ENCODE measurements around the gene CRYBB1.
"Not testable (repeated sequence)": the region's sequence is repeated elsewhere in the genome, so short reads cannot be mapped to it uniquely, and the experiment has no call there.

The CRYBB1 gene

DNA sequence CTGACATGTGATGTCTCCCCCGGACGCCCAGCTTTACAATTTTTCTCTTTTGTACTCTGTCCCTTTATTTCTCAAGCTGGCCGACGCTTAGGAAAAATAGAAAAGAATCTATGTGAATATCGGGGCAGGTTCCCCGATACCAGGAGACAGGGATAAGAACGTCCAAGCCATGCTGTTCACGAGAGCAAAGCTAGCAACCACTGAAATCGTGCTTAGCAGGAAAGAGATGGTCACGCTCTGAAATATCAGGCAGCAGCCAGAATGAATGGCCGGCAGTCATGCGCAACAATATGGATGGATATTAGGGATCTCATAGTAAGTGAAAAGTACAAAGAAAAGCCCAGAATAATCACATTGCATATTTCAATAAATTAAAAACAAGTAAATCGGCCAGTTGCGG is 3.5 kb downstream of the CRYBB1 start:
- H3K27ac ChIP-seq (ENCODE audit: low read length) = no peak overlapping the region
- no peaks in the 10 kb centered on the region for H3K9me3 ChIP-seq (ENCODE audit: insufficient read depth, low read length)
- no peak for TF ChIP-seq EZH2phosphoT487 (IDR thresholded peaks at IDR 0.05; ENCODE audit: low read depth)
- TF ChIP-seq, protein P1, sequence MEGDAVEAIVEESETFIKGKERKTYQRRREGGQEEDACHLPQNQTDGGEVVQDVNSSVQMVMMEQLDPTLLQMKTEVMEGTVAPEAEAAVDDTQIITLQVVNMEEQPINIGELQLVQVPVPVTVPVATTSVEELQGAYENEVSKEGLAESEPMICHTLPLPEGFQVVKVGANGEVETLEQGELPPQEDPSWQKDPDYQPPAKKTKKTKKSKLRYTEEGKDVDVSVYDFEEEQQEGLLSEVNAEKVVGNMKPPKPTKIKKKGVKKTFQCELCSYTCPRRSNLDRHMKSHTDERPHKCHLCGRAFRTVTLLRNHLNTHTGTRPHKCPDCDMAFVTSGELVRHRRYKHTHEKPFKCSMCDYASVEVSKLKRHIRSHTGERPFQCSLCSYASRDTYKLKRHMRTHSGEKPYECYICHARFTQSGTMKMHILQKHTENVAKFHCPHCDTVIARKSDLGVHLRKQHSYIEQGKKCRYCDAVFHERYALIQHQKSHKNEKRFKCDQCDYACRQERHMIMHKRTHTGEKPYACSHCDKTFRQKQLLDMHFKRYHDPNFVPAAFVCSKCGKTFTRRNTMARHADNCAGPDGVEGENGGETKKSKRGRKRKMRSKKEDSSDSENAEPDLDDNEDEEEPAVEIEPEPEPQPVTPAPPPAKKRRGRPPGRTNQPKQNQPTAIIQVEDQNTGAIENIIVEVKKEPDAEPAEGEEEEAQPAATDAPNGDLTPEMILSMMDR (IDR thresholded peaks at IDR 0.05; ENCODE audit: low read depth, low read length) = no peak
- peaks cover 30% of the 10 kb centered on the region for H3K4me1 ChIP-seq (ENCODE audit: low read length)
- H3K9ac ChIP-seq (ENCODE audit: low read length) = no peak overlapping the region
- no peak overlapping the region for H3K4me3 ChIP-seq (ENCODE audit: low read length)
- H3K79me2 ChIP-seq (ENCODE audit: low read length) = no peaks in the 10 kb centered on the region
- H3K4me2 ChIP-seq (ENCODE audit: low read length) = no peak overlapping the region
- no peaks in the 10 kb centered on the region for H4K20me1 ChIP-seq (ENCODE audit: insufficient read depth, low read length)
- H2AFZ ChIP-seq (ENCODE audit: low read depth, low read length) = no peak overlapping the region
- H3K36me3 ChIP-seq (replicated peaks; ENCODE audit: low read depth, low read length) = no peaks in the 10 kb centered on the region
- H3K27me3 ChIP-seq (ENCODE audit: low read depth, low read length) = peaks cover 4% of the 10 kb centered on the region

DNA sequence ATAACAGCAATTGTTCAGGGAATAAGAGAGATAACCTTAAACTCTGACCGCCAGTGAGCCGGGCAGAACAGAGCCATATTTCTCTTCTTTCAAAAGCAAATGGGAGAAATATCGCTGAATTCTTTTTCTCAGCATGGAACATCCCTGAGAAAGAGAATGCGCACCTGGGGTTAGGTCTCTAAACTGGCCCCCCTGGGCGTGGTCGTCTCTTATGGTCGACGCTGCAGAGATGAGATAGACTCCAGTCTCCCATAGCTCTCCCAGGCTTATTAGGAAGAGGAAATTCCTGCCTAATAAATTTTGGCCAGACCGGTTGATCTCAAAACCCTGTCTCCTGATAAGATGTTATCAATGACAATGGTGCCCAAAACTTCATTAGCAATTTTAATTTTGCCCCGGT is 4.1 kb downstream of the CRYBB1 start:
- not testable (repeated sequence) for H3K4me3 ChIP-seq (ENCODE audit: low read length); H3K27ac ChIP-seq (ENCODE audit: low read length); H2AFZ ChIP-seq (ENCODE audit: low read depth, low read length); H3K27me3 ChIP-seq (ENCODE audit: low read depth, low read length); H3K4me2 ChIP-seq (ENCODE audit: low read length); H3K9ac ChIP-seq (ENCODE audit: low read length); H3K36me3 ChIP-seq (replicated peaks; ENCODE audit: low read depth, low read length); H3K9me3 ChIP-seq (ENCODE audit: insufficient read depth, low read length); H4K20me1 ChIP-seq (ENCODE audit: insufficient read depth, low read length); H3K79me2 ChIP-seq (ENCODE audit: low read length)
- peaks cover 30% of the 10 kb centered on the region for H3K4me1 ChIP-seq (ENCODE audit: low read length)

GRCh38 chr22:26612652-26613051 is 5.2 kb downstream of the CRYBB1 start:
- TF ChIP-seq, protein P1 (IDR thresholded peaks at IDR 0.05; ENCODE audit: low read depth, low read length) = no peak
- no peak for TF ChIP-seq EZH2phosphoT487 (IDR thresholded peaks at IDR 0.05; ENCODE audit: low read depth)
- no peak overlapping the region for H2AFZ ChIP-seq (ENCODE audit: low read depth, low read length)
- H3K27me3 ChIP-seq (ENCODE audit: low read depth, low read length) = peaks cover 17% of the 10 kb centered on the region
- no peak overlapping the region for H3K27ac ChIP-seq (ENCODE audit: low read length)
- no peak overlapping the region for H3K9ac ChIP-seq (ENCODE audit: low read length)
- no peaks in the 10 kb centered on the region for H4K20me1 ChIP-seq (ENCODE audit: insufficient read depth, low read length)
- H3K4me2 ChIP-seq (ENCODE audit: low read length) = no peak overlapping the region
- H3K36me3 ChIP-seq (replicated peaks; ENCODE audit: low read depth, low read length) = no peaks in the 10 kb centered on the region
- no peak overlapping the region for H3K4me3 ChIP-seq (ENCODE audit: low read length)
- no peaks in the 10 kb centered on the region for H3K9me3 ChIP-seq (ENCODE audit: insufficient read depth, low read length)
- H3K79me2 ChIP-seq (ENCODE audit: low read length) = no peaks in the 10 kb centered on the region
- H3K4me1 ChIP-seq (ENCODE audit: low read length) = peaks cover 27% of the 10 kb centered on the region

DNA sequence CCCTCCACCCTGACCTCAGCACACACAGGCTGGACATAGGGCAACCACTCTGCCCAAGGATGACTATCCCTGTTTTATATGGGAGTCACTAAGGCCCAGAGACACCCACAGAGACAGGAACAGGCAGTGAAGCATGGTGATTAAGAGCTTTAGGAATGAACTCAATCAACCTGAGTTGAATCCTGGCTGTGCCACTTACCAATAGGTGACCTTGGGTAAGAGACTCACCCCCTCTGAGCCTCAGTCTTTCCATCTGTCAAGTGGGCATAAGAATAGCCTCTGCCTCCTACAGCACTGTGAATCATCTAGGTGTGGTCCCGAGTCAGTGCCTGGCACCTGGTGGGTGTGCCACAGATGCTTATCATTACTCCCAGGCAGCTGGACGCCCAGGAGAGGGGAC is 6.8 kb downstream of the CRYBB1 start:
- Histone ChIP-seq H3K4me1 (ENCODE audit: low read length) (peaks cover 23% of the 10 kb centered on the region), H3K79me2 (ENCODE audit: low read length) (no peaks in the 10 kb centered on the region), H3K9me3 (ENCODE audit: insufficient read depth, low read length) (no peaks in the 10 kb centered on the region), H2AFZ (ENCODE audit: low read depth, low read length) (peak overlapping the region; percentile 62; the same call in 1 of the 2 replicates), H3K27me3 (ENCODE audit: low read depth, low read length) (peaks cover 13% of the 10 kb centered on the region), H3K9ac (ENCODE audit: low read length) (no peak overlapping the region), H3K4me2 (ENCODE audit: low read length) (peak overlapping the region; percentile 65), H3K36me3 (replicated peaks; ENCODE audit: low read depth, low read length) (no peaks in the 10 kb centered on the region), H3K4me3 (ENCODE audit: low read length) (no peak overlapping the region), H4K20me1 (ENCODE audit: insufficient read depth, low read length) (no peaks in the 10 kb centered on the region), H3K27ac (ENCODE audit: low read length) (no peak overlapping the region)
- TF ChIP-seq EZH2phosphoT487 (IDR thresholded peaks at IDR 0.05; ENCODE audit: low read depth) = no peak
- TF ChIP-seq, protein P1 (IDR thresholded peaks at IDR 0.05; ENCODE audit: low read depth, low read length) = no peak
